DMS 273 (cell line): ENCODE measurements around the gene NDUFS2.
"Not testable (repeated sequence)": the region's sequence is repeated elsewhere in the genome, so short reads cannot be mapped to it uniquely, and the experiment has no call there.

Experiments used
- DNase-seq: peaks from one replicate; lab custom pipeline; 2025; ENCODE audit not compliant: unreplicated experiment; lab: John Stamatoyannopoulos, UW

Gene NDUFS2

DNA sequence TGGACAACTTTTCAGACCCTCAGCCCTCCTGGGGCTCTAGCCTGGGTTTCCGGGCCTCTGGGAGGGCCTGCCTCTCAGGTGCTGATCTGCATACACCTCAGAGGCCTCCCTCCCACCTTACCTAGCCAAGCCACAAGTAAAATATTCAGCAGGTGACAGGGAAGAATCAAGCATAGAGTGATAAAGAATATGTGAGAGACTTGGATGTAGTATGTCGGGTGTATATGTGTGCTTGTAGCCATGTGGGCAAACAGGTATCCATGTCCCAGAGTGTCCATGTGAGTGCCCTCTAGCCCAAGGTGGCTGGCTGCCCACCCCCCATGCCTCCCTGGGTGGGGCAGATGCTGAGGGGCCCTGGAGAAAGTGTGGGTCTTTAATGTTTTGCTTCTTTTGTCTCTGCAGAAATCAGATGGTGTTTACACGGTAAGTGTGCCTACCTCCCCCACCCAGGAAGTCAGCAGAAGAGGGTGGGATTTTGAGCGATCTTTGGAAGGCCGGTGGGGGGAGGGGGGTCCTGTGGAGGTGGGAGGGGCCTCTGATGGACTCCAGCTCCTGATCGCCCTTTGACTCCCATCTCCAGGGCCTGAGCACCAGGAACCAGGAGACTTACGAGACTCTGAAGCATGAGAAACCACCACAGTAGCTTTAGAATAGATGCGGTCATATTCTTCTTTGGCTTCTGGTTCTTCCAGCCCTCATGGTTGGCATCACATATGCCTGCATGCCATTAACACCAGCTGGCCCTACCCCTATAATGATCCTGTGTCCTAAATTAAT is 16.3 kb downstream of the NDUFS2 start:
- no peak for DNase-seq

DNA sequence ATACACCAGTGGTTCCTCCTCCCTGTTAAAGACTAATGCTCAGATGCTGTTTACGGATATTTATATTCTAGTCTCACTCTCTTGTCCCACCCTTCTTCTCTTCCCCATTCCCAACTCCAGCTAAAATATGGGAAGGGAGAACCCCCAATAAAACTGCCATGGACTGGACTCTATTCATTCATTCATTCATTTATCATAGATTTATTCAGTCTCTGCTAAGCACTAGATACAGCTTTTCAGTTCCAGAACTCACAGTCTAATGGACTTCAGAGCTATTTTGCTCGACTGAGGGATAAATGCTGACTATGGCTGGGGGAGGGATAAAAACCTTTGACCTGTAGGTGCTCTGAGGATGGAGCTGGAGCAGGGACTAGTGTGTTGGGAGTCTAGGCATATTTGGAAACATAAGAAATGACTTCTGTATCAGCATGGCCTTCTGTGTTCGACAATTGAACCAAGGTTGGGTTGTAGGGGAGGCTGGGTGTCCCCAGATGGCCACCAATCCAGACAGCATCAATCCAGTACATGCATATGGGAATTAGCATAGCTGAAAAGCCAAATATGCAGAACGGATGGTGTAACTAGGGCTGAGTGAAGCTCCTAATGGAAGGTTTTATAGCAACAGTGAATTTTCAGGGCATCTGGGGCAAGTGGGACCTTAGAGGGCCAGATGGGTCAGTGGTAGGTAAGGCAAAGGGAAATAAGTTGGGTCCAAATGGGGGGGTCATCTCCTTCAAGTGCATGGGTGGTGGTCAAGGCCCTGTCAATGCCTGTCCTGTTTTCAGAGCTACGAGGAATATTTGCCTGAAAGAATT is 17.1 kb downstream of the NDUFS2 start:
- DNase-seq: no peak

DNA sequence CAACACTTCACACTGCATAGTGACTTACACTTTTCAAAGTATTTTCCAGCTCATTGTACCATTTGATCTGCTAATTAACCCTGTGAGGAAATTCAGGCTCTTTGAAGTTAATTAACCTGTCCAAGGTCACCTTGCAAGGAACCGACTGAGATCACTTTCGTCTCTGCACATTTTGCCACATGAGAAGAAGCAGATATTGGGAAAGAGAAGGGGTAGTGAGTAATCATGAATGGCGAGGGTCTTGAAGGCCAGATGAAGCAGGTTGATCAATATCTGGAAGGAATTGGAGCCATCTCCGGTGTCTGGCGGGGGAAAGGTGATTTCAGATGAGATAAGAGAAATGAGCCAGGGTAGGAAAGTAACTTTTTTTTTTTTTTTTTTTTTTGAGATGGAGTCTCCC is 17.8 kb downstream of the NDUFS2 start:
- no peak for DNase-seq

DNA sequence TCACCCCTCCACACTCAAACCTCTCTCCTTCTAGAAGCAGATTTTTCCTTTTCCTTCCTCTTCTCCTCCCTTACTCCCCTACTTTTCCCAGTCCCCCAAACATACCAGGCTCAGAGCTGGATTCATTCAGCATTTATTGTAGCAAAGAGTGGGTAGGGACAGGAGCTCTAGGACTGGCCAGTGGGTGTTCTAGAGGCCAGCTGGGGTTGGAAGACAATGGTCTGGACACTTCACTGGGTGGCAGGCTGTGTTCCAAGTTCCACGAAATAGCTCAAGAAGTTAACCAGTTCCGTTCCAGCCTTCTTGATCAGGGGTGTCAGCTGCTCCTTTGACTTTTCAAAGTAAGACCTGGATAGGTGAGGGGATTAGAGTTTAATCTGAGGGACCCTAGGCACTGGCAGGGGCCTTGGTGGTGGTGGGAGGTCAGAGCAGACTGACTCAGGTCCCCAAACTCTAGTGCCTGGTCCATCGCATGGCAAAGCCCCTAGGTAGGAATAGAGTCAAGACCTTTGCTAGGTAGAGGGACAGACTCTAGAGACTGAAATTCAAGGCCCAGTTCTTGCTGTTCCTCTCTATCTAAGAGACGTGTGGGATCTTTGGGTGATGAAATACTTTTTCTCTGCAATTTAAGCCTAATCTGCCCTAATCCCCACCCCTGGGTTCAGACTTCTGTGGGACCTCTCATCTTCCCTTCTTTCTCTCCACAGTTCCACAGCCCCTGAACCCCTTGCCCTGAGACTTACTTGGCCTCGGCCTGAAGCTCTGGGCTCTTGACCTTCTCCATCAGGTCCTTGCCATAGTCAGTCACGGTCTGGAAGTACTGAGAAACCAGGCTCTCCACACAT is 20.2 kb downstream of the NDUFS2 start:
- no peak for DNase-seq

DNA sequence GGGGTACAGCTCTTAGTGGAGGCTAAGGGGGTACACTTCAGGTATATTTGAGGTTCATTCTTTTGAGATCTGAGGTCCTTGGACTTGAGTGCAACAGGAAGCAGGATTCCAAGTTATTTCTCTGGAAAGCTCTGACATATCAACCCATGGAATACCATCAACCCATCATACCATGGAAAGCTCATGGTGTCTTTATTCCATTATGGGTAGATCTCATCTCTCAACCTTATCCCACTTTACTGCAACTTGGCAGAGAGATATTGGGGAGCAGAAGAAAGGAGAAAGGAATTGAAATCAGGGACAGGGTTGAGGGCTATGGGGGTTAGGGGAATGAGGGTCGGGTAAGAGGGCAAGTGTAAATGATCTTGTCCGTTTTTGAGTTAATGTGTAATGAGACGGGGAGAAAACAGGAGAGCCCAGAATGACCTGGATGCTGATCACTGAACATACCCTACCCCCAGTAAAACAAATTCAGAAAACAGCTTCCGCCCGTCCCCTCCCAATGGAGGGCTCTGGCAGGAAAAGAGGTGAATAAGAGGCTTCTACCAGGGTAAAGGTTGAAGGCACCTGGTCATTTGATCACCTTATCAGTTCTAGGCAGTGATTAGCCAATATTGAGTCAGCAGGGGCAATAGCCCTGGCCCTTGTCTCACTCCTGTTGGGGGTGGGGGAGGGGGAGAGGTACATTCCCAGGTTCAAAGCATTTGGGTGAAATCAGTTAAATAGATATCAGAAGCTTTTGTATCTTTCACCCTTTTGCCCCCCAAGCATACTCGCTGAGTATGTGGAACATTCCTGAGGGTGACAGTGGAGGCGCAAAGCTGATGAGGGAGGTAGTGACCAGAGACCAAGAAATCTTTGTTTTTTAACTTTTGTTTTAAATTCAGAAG is 21.9 kb downstream of the NDUFS2 start:
- DNase-seq: no peak

DNA sequence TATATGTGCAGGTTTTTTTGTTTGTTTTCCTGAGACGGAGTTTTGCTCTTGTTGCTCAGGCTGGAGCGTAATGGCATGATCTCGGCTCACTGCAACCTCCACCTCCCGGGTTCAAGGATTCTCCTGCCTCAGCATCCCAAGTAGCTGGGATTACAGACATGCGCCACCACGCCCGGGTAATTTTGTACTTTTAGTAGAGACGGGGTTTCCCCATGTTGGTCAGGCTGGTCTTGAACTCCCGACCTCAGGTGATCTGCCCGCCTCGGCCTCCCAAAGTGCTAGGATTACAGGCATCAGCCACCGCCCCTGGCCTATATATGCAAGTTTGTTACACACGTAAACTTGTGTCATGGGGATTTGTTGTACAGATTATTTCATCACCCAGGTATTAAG is 22.5 kb downstream of the NDUFS2 start:
- DNase-seq: not testable (repeated sequence)

DNA sequence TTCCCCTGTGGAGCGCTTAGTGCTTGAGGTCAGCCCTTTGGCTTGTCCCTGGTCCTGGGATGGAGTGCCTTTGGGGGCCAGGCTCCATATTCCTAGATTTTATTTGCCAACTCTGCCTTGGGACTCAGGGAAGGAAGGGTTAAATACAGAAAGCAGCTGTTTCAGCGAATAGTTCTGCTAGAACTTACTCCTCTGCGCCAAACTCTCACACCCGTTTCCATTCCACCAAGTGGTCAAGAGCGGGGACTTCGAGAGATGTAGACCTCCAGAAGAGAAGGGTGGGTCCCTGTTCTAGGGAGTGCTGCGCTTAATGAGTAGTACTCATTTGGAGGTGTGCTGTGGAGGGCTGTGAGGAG is 23.0 kb downstream of the NDUFS2 start:
- DNase-seq: no peak

DNA sequence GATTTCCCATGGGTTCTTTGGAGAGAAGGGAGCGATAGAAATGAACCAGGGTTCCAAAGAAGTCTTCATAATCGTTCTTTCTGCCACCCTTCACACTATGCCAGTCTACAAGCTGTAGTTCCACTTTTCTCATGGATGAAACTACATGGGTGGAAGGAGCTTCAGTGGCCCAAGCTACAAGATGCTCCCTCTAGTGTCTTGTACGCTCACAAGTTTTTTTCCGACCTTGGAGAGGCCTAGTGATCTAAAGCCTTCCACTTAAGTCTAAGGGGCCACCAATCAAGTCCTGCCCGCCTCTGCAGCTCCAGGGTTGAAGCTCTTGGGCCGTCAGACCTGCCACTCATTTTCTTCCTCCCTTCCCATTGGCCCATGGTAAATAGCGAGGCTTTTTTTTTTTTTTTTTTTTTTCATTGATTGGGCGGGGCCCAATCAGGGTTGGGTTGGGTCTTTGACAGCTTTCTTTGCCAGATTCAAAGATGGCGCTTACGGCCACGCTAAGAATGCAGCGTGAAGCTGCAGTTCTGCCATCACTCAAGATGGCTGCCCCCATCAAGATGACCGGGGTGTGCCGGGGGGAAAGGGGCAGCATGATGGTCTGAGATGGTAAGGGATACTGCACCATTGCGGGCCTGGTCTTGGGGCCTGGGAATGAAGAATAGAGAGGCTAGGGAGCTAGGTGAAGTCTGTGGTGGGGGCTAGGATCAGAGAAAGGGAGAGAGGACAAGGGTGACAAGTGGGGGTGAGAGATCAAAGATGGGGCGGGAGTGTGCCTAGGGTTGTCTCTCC is 23.6 kb downstream of the NDUFS2 start, which contains the start of gene TOMM40L:
Gene TOMM40L, plus strand, starts transcription at position 527 of the 786 bp plus-strand sequence. CDS start 430 bp downstream, outside the sequence.
- DNase-seq: peak; percentile 99

DNA sequence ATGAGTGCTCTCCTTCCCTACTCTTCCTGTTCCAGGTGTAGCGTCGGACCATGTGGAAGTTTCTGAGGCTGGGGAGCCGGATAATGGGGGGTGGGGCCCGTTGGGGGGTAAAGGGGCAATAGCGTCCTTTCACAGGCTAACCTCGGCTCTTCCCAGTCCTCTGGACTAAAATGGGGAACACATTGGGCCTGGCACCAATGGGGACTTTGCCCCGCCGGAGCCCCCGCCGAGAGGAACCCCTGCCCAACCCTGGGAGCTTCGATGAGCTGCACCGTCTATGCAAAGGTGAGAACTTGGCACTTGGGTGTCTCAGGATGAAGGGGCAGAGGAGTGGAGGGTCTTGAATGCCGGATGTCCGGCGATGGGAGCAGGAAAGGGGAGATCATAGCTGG is 24.1 kb downstream of the NDUFS2 start:
- no peak for DNase-seq

DNA sequence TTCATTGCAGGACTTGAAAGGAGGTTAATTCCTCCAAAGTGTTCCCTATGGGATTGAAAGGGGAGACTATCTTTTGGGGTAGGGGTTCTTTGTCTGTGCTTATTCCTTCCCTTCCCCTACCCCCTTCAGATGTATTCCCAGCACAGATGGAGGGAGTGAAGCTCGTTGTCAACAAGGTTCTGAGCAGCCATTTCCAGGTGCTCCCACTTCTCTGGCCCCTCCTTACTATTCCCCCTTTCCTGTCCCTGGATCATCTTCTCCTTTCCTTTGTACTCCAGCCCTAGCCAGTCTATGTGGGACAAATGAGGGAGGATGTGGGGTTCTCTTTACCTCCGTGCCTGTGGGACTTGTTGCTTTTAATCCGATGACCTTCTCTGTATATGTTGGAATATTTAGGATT is 24.6 kb downstream of the NDUFS2 start:
- peak; percentile 58 for DNase-seq

DNA sequence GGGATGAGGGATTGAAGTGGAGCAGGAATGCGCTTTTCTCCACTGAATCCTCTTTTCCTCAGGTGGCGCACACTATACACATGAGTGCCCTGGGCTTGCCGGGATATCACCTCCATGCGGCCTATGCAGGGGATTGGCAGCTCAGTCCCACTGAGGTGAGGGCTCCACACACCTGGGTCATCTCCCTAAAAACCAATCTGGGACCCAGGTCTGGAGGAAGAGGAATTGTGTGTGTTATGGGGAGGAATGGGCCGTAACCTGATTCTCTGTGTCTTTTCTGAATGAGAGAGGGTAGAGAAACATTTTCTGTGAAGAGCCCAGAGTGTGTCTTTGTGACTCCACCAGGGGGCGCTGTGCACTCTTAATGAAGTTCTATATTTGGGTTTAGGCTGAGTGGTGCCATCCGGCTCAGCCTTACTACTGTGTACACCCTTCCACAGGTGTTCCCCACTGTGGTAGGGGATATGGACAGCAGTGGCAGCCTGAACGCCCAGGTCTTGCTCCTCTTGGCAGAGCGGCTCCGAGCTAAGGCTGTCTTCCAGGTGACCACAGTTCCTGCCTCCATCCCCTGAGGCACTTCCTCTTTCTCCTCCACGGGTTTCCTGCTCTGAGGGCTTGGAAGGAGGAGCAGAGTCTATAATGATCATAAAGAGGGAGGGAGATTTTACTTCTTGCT is 25.2 kb downstream of the NDUFS2 start:
- DNase-seq: peak; percentile 90

DNA sequence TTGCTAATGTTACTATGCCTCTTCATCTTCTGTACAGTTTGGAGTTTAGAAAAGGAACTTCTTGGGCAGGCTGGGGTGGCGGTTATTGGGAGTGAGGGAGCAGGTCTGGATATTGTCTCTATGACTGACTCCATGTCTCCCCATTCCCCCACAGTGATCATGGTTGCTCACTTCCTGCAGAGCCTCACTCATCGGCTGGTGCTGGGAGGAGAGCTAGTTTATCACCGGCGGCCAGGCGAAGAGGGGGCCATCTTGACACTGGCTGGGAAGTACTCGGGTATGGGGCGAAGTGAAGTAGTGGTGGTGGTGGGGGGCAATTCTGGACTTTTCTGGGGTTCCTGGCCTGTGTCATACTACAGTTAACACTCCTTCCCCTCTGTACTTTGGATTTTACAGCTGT is 25.9 kb downstream of the NDUFS2 start:
- DNase-seq: no peak

DNA sequence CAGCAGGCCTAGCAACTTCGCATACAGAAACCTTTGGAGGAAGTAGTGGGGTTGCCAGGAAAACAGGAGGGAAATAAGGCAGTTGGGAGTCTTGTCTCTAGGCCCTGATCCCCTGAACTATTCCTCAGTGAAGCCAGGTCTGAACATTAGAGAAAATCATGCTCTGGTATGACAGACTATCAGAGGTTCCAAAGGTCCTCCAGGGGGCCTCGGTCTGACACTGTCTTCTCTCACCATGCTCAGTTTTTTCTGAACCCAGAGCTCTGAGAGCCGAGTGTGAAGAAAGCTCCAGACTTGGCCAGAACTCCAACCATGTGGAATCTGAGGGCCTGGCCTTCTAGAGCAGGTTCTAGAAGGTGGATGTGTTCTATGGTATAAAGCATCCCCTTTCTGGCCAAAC is 27.7 kb downstream of the NDUFS2 start:
- DNase-seq: peak; percentile 28

DNA sequence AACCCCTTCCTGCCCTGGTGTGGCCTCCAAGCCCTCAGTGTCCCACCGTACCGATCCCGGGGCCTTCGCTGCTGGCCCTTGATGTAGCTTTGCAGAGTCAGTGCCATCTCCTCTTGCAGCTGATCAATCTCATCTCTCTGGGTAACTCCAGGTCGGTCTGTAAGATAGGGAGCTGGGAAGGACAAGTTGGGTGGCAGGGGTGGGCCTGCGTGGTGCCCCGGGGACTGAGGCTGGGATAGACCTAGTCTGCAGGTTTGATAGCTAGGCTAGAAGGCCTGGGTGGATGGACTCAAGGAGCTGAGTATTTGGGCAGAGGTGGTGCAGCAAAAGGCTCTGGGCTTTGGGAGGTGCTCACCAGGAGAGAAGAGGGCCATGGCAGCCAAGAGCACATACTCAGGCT is 28.6 kb downstream of the NDUFS2 start:
- DNase-seq: no peak

DNA sequence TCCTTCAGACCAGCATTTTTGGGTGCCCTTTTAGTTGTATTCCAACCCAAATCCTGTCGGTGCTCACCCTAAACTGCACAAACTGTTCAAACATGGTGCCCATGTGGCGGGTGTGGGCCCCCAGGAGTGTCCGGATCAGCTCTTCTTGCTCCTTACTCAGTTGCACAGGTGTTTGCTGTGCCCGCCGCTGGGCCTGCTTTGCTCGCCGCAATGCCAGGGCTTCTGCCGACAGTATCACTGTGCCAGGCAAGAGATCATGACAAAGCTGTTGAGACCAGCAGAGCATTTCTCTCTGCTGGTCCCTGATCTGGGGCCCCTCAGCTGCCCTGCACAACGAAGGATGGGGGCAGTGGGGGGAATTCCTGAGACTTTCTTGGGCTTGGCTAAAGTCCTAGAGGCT is 30.9 kb downstream of the NDUFS2 start:
- DNase-seq: no peak

DNA sequence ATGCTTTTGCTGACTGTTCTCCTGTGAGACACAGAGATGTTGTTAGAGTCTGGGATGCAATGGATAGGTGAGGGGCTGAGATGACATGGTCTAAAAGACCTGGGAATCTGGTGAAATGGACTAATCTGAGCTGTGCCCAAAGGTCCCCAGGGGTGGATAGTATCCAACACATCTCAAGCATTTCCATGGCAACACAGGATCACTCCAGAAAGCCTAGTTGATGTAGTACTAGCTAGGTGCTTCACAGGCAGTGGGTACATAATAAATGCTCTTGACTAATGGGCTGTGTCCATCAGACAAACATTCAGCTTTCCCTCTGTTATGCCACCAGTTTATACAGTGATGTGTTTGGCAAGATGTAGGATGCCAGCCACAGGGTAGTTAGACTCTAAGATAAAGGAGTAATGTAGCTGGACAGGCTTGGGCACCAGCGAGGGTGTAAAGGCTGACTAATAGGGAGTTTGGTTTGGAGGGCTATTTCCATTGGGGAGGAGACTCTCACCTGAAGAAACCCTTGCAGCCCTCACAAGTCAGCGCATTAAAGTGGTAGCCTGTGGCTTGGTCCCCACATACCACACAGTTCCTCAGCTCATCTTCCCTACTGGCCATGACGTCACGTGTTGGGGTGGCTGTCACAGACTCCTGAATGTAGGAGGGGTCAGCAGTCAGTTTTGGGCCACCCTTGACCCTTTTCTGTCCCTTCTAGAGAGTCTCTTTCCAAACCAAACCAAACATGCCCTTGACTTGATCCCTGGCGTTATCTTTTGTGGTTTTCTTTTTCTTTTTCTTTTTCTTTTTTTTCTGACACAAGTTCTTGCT is 34.0 kb downstream of the NDUFS2 start:
- no peak for DNase-seq

DNA sequence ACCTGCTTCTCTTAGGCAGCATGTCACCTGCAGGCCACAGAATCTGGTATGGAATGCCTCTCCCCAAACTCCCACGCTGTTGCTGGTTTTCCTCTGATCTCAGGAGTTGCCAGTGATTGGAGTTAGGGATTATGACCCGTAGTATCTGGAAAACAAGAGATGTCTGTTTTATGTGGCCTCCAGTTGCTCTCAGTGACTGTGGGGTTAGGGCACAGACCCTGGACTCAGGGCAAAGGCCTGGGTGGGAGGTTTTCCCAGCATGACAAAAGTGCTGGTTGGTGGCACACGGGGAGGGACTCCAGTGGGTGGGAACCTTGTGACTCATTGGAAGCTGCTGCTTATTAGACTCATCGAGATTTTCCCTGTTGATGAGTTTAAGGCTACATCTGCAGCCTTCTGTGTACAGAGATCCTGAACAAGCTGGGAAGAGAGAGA is 35.9 kb downstream of the NDUFS2 start, which contains the start of gene NR1I3:
Gene NR1I3, minus strand, starts transcription at position 165 of the 435 bp plus-strand sequence. CDS start 1,638 bp downstream, outside the sequence.
- no peak for DNase-seq

DNA sequence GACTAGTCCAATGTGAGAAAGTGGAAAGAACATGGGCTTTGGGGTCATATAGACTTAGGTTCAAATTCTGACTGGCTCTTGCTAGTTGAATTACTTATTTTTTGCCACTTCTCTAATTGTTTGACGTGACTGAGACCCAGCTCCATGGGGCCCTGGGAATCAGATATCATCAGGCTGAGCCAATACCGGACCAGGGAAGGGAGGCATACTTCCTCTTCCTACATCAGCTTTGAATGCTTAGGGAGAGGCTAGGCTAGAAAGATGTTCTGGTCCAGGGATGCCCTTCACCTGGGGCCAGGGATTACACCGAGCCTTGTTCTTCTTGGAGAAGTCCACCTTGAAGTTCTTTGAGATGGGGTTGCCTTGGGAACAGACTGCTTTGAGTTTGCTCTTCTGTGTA is 39.5 kb downstream of the NDUFS2 start:
- no peak for DNase-seq
